ENCODE data around the gene DCAF6. TPM values are rescaled to one million over a fixed set of nuclear protein-coding genes. Genes with fewer than 3 reads are reported as not detected.

The DCAF6 gene
- polyA plus RNA-seq, 4 donors: 28.9 to 63.2 (median 35.6) TPM

DNA sequence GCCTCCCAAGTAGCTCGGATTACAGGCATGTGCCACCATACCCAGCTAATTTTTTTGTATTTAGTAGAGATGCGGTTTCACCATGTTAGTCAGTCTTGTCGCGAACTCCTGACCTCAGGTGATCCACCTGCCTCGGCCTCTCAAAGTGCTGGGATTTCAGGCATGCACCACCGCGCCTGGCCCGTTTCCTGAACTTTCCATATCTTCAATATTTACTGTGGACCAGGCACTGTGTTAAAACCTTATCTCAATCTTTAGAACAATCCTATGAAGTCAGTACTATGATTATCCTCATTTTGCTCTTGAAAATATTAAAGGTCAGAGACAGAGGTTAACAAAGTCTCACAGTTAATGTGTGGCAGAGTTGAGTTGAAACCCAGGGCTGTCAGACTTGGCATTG, 20.9 kb upstream of the DCAF6 start:
- peak in 1 of 2 donors; percentile 47 for DNase-seq
- no peak for FAIRE-seq
- no peak overlapping the region for H3K4me3 ChIP-seq (ENCODE audit: low read depth in 1 of 3, low read length in 3 of 3)
- peak overlapping the region in 1 of 3 donors; percentile 50 for H3K27ac ChIP-seq (ENCODE audit: low read depth in 1 of 3, low read length in 2 of 3)
- H3K36me3 ChIP-seq (ENCODE audit: control insufficient read depth in 3 of 3, insufficient read depth in 2 of 3, low read depth in 1 of 3, low read length in 3 of 3): peaks cover 0 to 11% (median 2%) of the 10 kb centered on the region in 3 donors
- 81 to 87% (median 83%) methylated on average over 8 of the region's 8 CpGs for WGBS, 3 donors
- peaks cover 0 to 14% (median 0%) of the 10 kb centered on the region in 3 donors for H3K4me1 ChIP-seq (ENCODE audit: control insufficient read depth in 3 of 3, insufficient read depth in 2 of 3, low read depth in 1 of 3, low read length in 2 of 3)
- no peaks in the 10 kb centered on the region for H3K9me3 ChIP-seq (ENCODE audit: control insufficient read depth in 2 of 2, insufficient read depth in 1 of 2, low read depth in 1 of 2, low read length in 1 of 2)
- no peaks in the 10 kb centered on the region for H3K27me3 ChIP-seq (ENCODE audit: control insufficient read depth in 3 of 3, insufficient read depth in 3 of 3, low read length in 3 of 3)

DNA sequence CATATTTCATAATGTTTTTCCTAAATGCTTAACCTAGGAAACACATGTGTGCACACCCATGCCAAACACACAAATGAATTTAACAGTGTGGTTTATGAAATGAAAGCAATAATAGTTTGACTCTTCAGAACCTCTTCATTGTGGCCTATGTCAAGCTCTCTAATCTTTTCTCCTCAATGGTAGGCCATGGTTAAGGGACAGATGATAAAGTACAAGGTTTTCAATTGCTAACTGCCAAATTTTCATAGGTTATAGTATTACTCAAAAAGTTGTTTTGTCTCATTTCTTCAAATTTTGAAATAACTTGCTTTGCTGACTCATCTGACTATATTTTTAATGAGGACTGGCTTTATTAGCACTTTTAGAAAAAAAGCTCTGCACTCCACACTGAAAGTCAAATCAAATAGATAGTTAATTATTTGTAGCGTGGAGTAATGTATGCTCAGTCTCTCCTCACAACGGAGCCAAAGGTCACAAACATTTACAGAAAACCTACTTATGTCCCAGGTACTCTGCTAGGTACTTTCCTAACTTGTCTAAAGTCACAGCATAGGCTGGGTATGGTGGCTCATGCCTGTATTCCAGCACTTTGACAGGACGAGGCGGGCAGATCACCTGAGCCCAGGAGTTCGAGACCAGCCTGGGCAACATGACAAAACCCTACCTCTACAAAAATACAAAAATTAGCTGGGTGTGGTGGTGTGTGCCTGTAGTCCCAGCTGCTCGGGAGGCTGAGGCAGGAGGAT, 19.5 kb upstream of the DCAF6 start:
- H3K27ac ChIP-seq (ENCODE audit: low read depth in 1 of 3, low read length in 2 of 3): peak overlapping the region; percentile 14 to 80 (median 58)
- DNase-seq: peak; percentile 84 to 85
- H3K4me3 ChIP-seq (ENCODE audit: low read depth in 1 of 3, low read length in 3 of 3): no peak overlapping the region
- no peaks in the 10 kb centered on the region for H3K27me3 ChIP-seq (ENCODE audit: control insufficient read depth in 3 of 3, insufficient read depth in 3 of 3, low read length in 3 of 3)
- H3K9me3 ChIP-seq (ENCODE audit: control insufficient read depth in 2 of 2, insufficient read depth in 1 of 2, low read depth in 1 of 2, low read length in 1 of 2): no peaks in the 10 kb centered on the region
- no peak for FAIRE-seq
- H3K4me1 ChIP-seq (ENCODE audit: control insufficient read depth in 3 of 3, insufficient read depth in 2 of 3, low read depth in 1 of 3, low read length in 2 of 3): peaks cover 0 to 14% (median 0%) of the 10 kb centered on the region in 3 donors
- 22 to 66% (median 29%) methylated on average over 6 of the region's 6 CpGs for WGBS, 3 donors
- peaks cover 0 to 15% (median 2%) of the 10 kb centered on the region in 3 donors for H3K36me3 ChIP-seq (ENCODE audit: control insufficient read depth in 3 of 3, insufficient read depth in 2 of 3, low read depth in 1 of 3, low read length in 3 of 3)

DNA sequence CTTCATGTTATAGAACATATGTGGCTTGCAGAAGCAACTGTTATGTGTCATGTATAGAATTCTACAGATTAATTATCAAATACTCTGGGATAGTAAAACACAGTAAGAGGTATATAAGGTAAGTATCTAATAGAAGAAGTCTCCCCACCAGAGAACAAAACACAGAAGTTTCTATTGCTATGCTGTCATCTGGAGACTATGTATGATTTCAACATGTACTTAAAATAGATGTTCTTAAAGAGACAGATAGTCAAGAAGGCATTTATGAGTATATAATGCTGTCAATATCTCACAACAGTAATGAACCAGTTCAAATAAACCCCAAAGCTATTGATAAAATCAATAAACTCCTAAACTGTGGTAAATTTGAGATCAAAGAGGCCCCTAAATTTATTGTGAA, 14.5 kb upstream of the DCAF6 start:
- Histone ChIP-seq H3K4me3 (ENCODE audit: low read depth in 1 of 3, low read length in 3 of 3) (no peak overlapping the region), H3K4me1 (ENCODE audit: control insufficient read depth in 3 of 3, insufficient read depth in 2 of 3, low read depth in 1 of 3, low read length in 2 of 3) (peaks cover under 1 to 18% (median under 1%) of the 10 kb centered on the region in 3 donors), H3K27me3 (ENCODE audit: control insufficient read depth in 3 of 3, insufficient read depth in 3 of 3, low read length in 3 of 3) (no peaks in the 10 kb centered on the region), H3K9me3 (ENCODE audit: control insufficient read depth in 2 of 2, insufficient read depth in 1 of 2, low read depth in 1 of 2, low read length in 1 of 2) (no peaks in the 10 kb centered on the region), H3K27ac (ENCODE audit: low read depth in 1 of 3, low read length in 2 of 3) (peak overlapping the region in 1 of 3 donors; percentile 38), H3K36me3 (ENCODE audit: control insufficient read depth in 3 of 3, insufficient read depth in 2 of 3, low read depth in 1 of 3, low read length in 3 of 3) (peaks cover 0 to 9% (median 3%) of the 10 kb centered on the region in 3 donors)
- no peak for FAIRE-seq
- no peak for DNase-seq

DNA sequence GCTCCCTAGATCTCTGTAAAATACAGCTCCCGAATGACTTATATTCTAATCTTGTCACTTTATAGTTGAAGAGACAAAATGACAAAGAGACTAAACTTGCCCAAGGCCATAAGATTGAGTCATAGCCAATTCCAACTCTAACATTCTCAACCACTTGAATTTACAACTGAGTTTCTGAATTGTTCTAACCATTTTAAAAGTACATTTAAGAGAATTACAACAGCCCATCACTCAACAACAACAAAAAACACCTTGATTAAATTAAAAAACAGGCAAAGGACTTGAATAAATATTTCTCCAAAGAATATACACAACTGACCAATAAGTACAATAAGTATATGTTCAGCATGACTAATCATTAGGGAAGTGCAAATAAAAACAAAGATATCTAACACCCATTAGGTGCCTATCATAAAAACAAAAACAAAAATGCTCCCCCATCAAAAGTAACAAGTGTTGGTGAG, 13.8 kb upstream of the DCAF6 start:
- H3K4me3 ChIP-seq (ENCODE audit: low read depth in 1 of 3, low read length in 3 of 3): no peak overlapping the region
- H3K9me3 ChIP-seq (ENCODE audit: control insufficient read depth in 2 of 2, insufficient read depth in 1 of 2, low read depth in 1 of 2, low read length in 1 of 2): no peaks in the 10 kb centered on the region
- FAIRE-seq (peak; percentile 5), DNase-seq (no peak)
- H3K27ac ChIP-seq (ENCODE audit: low read depth in 1 of 3, low read length in 2 of 3): peak overlapping the region in 1 of 3 donors; percentile 5
- H3K27me3 ChIP-seq (ENCODE audit: control insufficient read depth in 3 of 3, insufficient read depth in 3 of 3, low read length in 3 of 3): no peaks in the 10 kb centered on the region
- H3K36me3 ChIP-seq (ENCODE audit: control insufficient read depth in 3 of 3, insufficient read depth in 2 of 3, low read depth in 1 of 3, low read length in 3 of 3): peaks cover 0 to 5% (median 3%) of the 10 kb centered on the region in 3 donors
- H3K4me1 ChIP-seq (ENCODE audit: control insufficient read depth in 3 of 3, insufficient read depth in 2 of 3, low read depth in 1 of 3, low read length in 2 of 3): peaks cover 1 to 18% (median 5%) of the 10 kb centered on the region in 3 donors
- WGBS, 3 donors: 36 to 61% (median 59%) methylated on average over 1 of the region's 1 CpG

DNA sequence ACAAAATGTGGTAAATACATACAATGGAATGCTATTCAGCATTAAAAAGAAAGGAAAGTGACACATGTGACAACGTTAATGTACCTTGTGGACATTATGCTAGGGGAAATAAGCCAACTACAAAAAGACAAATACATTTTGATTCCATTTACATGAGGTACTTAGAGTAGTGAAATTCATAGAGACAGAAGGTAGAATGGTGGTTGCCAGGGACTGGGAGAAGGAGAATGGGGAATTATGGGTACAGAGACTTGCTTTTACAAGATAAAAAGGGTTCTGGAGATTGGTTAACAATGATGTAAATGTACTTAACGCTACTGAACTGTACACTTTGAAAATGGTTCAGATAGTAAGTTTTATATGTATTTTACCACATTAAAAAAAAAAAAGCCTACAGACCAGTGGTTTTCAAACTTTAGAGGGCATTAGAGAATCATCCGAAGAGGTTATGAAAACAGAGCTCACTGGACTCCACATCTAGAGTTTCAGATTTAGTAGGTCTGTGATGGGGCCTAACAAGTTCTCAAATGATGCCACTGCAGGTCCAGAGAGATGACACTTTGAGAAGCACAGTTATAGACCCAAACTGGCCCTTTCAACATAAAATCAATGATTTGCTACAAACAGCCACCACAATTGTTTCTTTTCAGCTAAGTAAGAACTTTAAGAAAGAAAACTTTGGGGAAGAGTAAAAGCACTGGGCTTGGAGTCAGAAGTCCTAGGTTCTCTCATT, 13.0 kb upstream of the DCAF6 start:
- peaks cover 1 to 18% (median 5%) of the 10 kb centered on the region in 3 donors for H3K4me1 ChIP-seq (ENCODE audit: control insufficient read depth in 3 of 3, insufficient read depth in 2 of 3, low read depth in 1 of 3, low read length in 2 of 3)
- WGBS, 3 donors: 88 to 92% (median 90%) methylated on average over 3 of the region's 3 CpGs
- no peak for FAIRE-seq
- H3K27ac ChIP-seq (ENCODE audit: low read depth in 1 of 3, low read length in 2 of 3): no peak overlapping the region
- H3K4me3 ChIP-seq (ENCODE audit: low read depth in 1 of 3, low read length in 3 of 3): no peak overlapping the region
- DNase-seq: no peak
- H3K9me3 ChIP-seq (ENCODE audit: control insufficient read depth in 2 of 2, insufficient read depth in 1 of 2, low read depth in 1 of 2, low read length in 1 of 2): no peaks in the 10 kb centered on the region
- no peaks in the 10 kb centered on the region for H3K27me3 ChIP-seq (ENCODE audit: control insufficient read depth in 3 of 3, insufficient read depth in 3 of 3, low read length in 3 of 3)
- peaks cover 0 to 5% (median 3%) of the 10 kb centered on the region in 3 donors for H3K36me3 ChIP-seq (ENCODE audit: control insufficient read depth in 3 of 3, insufficient read depth in 2 of 3, low read depth in 1 of 3, low read length in 3 of 3)

DNA sequence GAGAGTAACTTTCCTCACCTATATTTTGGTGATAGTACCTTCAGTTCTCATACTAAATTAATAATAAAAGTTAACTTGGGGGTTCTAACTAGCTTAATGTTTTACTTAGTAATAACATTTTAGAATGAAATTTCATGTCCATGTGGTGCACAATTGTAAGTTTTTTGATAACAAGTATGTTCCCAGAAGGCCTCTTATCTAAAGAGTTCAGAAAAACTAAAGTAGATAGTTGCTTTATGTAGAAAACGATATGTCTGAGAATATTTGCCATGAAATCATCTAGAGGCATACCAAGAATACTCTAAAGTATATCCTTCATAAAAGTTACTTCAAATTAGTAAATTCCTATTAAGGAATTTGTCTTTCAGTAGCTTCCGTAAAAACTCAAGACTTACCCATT, 12.4 kb upstream of the DCAF6 start:
- 86 to 95% (median 91%) methylated on average over 2 of the region's 2 CpGs for WGBS, 3 donors
- no peak for FAIRE-seq
- no peaks in the 10 kb centered on the region for H3K9me3 ChIP-seq (ENCODE audit: control insufficient read depth in 2 of 2, insufficient read depth in 1 of 2, low read depth in 1 of 2, low read length in 1 of 2)

DNA sequence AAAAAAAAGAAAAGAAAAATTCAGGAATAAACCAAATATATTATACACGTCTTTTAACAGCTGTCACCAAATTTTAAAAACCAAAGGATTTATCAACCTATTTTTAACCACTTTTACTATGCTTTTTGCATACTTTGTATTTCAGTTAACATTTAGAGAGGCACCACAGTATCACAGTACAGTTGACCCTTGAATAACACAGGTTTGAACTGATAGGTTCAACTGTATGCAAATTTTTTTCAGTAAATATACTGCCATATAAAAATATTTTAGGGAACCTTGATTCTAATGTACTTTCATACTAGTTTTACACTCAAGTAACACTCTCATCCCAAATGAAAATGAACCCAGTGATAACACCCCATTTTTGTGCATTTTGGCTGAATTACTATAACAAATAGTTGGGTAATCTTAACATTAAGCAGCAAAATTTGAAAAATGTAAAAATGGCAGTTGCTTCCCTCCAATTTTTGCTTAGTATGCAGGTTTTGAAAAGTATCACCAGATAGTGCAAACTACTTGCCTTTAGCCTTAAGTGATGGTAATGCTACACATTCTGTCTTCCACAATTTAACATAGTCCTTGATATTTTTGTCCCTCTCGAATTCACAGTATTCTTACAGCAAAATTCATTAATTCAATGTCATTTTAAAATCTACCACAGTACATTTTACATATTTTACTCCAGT, 11.8 kb upstream of the DCAF6 start:
- WGBS, 3 donors: 85 to 90% (median 88%) methylated on average over 2 of the region's 2 CpGs
- H3K4me1 ChIP-seq (ENCODE audit: control insufficient read depth in 3 of 3, insufficient read depth in 2 of 3, low read depth in 1 of 3, low read length in 2 of 3): peaks cover 1 to 21% (median 5%) of the 10 kb centered on the region in 3 donors
- DNase-seq (no peak), FAIRE-seq (no peak)
- no peak overlapping the region for H3K4me3 ChIP-seq (ENCODE audit: low read depth in 1 of 3, low read length in 3 of 3)
- H3K36me3 ChIP-seq (ENCODE audit: control insufficient read depth in 3 of 3, insufficient read depth in 2 of 3, low read depth in 1 of 3, low read length in 3 of 3): peaks cover 0 to 4% (median 3%) of the 10 kb centered on the region in 3 donors
- no peaks in the 10 kb centered on the region for H3K9me3 ChIP-seq (ENCODE audit: control insufficient read depth in 2 of 2, insufficient read depth in 1 of 2, low read depth in 1 of 2, low read length in 1 of 2)
- H3K27ac ChIP-seq (ENCODE audit: low read depth in 1 of 3, low read length in 2 of 3): no peak overlapping the region
- H3K27me3 ChIP-seq (ENCODE audit: control insufficient read depth in 3 of 3, insufficient read depth in 3 of 3, low read length in 3 of 3): no peaks in the 10 kb centered on the region

More for the DNA sequence above, 12.4 kb upstream of the DCAF6 start:
- H3K27ac ChIP-seq (ENCODE audit: low read depth in 1 of 3, low read length in 2 of 3): no peak overlapping the region
- peaks cover 1 to 21% (median 5%) of the 10 kb centered on the region in 3 donors for H3K4me1 ChIP-seq (ENCODE audit: control insufficient read depth in 3 of 3, insufficient read depth in 2 of 3, low read depth in 1 of 3, low read length in 2 of 3)
- H3K27me3 ChIP-seq (ENCODE audit: control insufficient read depth in 3 of 3, insufficient read depth in 3 of 3, low read length in 3 of 3): no peaks in the 10 kb centered on the region
- peaks cover 0 to 5% (median 3%) of the 10 kb centered on the region in 3 donors for H3K36me3 ChIP-seq (ENCODE audit: control insufficient read depth in 3 of 3, insufficient read depth in 2 of 3, low read depth in 1 of 3, low read length in 3 of 3)
- no peak overlapping the region for H3K4me3 ChIP-seq (ENCODE audit: low read depth in 1 of 3, low read length in 3 of 3)
- DNase-seq: no peak

DNA sequence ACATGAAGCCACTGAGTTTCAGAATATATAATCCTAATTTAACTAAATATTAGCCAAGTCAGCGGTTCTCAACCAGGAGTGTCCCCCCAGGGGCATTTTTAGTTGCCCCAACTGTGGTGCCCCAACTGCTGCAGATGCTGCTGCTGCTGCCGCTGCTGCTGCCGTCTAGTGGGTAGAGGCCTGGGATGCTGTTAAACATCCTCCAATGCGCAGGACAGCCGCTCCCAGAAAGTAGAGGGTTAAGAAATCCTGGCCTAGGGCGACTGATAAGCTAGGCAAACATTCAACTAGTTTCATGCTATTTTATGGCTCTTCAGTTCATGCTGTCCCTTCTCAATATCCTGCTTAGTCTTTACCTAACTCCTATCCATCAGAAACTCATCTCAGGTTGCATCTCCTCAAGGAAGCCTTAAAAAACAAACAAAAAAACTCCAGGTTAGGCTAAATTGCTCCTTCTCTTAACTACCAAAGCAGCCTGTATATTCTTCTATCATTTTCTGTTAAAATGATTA, 9.9 kb upstream of the DCAF6 start:
- DNase-seq (peak; percentile 88 to 91), FAIRE-seq (no peak)
- Histone ChIP-seq H3K4me3 (ENCODE audit: low read depth in 1 of 3, low read length in 3 of 3) (peak overlapping the region in 1 of 3 donors; percentile 3), H3K4me1 (ENCODE audit: control insufficient read depth in 3 of 3, insufficient read depth in 2 of 3, low read depth in 1 of 3, low read length in 2 of 3) (peaks cover 1 to 21% (median 5%) of the 10 kb centered on the region in 3 donors), H3K27ac (ENCODE audit: low read depth in 1 of 3, low read length in 2 of 3) (peak overlapping the region in 2 of 3 donors; percentile 38 to 78), H3K9me3 (ENCODE audit: control insufficient read depth in 2 of 2, insufficient read depth in 1 of 2, low read depth in 1 of 2, low read length in 1 of 2) (no peaks in the 10 kb centered on the region), H3K27me3 (ENCODE audit: control insufficient read depth in 3 of 3, insufficient read depth in 3 of 3, low read length in 3 of 3) (no peaks in the 10 kb centered on the region), H3K36me3 (ENCODE audit: control insufficient read depth in 3 of 3, insufficient read depth in 2 of 3, low read depth in 1 of 3, low read length in 3 of 3) (peaks cover 0 to 3% (median 0%) of the 10 kb centered on the region in 3 donors)
- 21 to 61% (median 25%) methylated on average over 6 of the region's 6 CpGs for WGBS, 3 donors
